Osteocyte (in vitro differentiated cells): ENCODE data around the gene BARX2. TPM values are rescaled to one million over a fixed set of nuclear protein-coding genes. Genes with fewer than 3 reads are reported as not detected.

Experiments
- DNase-seq: peaks from one replicate; pipeline ENCODE4 v3.0.0; 2021; ENCODE audit warnings: mixed read lengths; ENCODE audit not compliant: unreplicated experiment; ENCODE audit errors: extremely low spot score
- H3K27ac Mint-ChIP-seq: one replicate; pipeline ENCODE4 v1.8.0; 2021; ENCODE audit warnings: mild to moderate bottlenecking, mixed read lengths; ENCODE audit not compliant: unreplicated experiment
- H3K27me3 Mint-ChIP-seq: one replicate; pipeline ENCODE4 v1.8.0; 2021; ENCODE audit warnings: mixed read lengths; ENCODE audit not compliant: unreplicated experiment
- H3K36me3 Mint-ChIP-seq: one replicate; pipeline ENCODE4 v1.8.0; 2021; ENCODE audit warnings: mixed read lengths; ENCODE audit not compliant: unreplicated experiment
- H3K4me1 Mint-ChIP-seq: one replicate; pipeline ENCODE4 v1.8.0; 2021; ENCODE audit warnings: mixed read lengths; ENCODE audit not compliant: unreplicated experiment
- H3K4me3 Mint-ChIP-seq: one replicate; pipeline ENCODE4 v1.8.0; 2021; ENCODE audit warnings: mild to moderate bottlenecking, moderate library complexity, mixed read lengths; ENCODE audit not compliant: unreplicated experiment
- H3K9me3 Mint-ChIP-seq: one replicate; pipeline ENCODE4 v1.8.0; 2021; ENCODE audit warnings: mixed read lengths; ENCODE audit not compliant: unreplicated experiment
- CTCF ChIP-seq: fragments of 200-600 bp; sonication (generic); IDR thresholded peaks from 2 replicates; pipeline ENCODE4 v1.5.0; 2021; ENCODE audit warnings: antibody characterized with exemption, mild to moderate bottlenecking, moderate library complexity
- total RNA-seq: library from RNA; stranded (reverse); gene quantifications from 2 replicates; pipeline ENCODE4 v1.2.1, GENCODE V29; 2021

Gene BARX2
- total RNA-seq, 1 donor from 2014 or later, result not detected

- Mint-ChIP-seq H3K4me1 (no peaks in the 10 kb centered on the region), H3K9me3 (no peaks in the 10 kb centered on the region), H3K4me3 (no peak overlapping the region), H3K27ac (no peak overlapping the region), H3K36me3 (no peaks in the 10 kb centered on the region), H3K27me3 (peaks cover 13% of the 10 kb centered on the region)
- no peak for DNase-seq
- TF ChIP-seq CTCF, result no peak
These were observed 33.3 kb downstream of the BARX2 start for GRCh38 chr11:129408865-129409444.

GRCh38 chr11:129410395-129410960 lies 34.8 kb downstream of the BARX2 start:
- no peak overlapping the region for H3K27ac Mint-ChIP-seq
- H3K27me3 Mint-ChIP-seq, result peaks cover 10% of the 10 kb centered on the region
- no peak for DNase-seq
- TF ChIP-seq CTCF, result no peak
- H3K4me1 Mint-ChIP-seq, result no peaks in the 10 kb centered on the region
- H3K4me3 Mint-ChIP-seq, result no peak overlapping the region
- no peaks in the 10 kb centered on the region for H3K36me3 Mint-ChIP-seq
- H3K9me3 Mint-ChIP-seq, result no peaks in the 10 kb centered on the region

GRCh38 chr11:129412494-129412893 lies 36.8 kb downstream of the BARX2 start:
- DNase-seq, result no peak
- H3K9me3 Mint-ChIP-seq, result peaks cover 3% of the 10 kb centered on the region
- peaks cover 3% of the 10 kb centered on the region for H3K27me3 Mint-ChIP-seq
- no peaks in the 10 kb centered on the region for H3K4me1 Mint-ChIP-seq
- no peak overlapping the region for H3K27ac Mint-ChIP-seq
- no peaks in the 10 kb centered on the region for H3K36me3 Mint-ChIP-seq
- H3K4me3 Mint-ChIP-seq, result no peak overlapping the region
- no peak for TF ChIP-seq CTCF

- Mint-ChIP-seq H3K9me3 (peaks cover 3% of the 10 kb centered on the region), H3K4me3 (no peak overlapping the region), H3K27me3 (no peaks in the 10 kb centered on the region), H3K36me3 (no peaks in the 10 kb centered on the region), H3K4me1 (no peaks in the 10 kb centered on the region), H3K27ac (no peak overlapping the region)
- no peak for TF ChIP-seq CTCF
- no peak for DNase-seq
These were observed 38.7 kb downstream of the BARX2 start for GRCh38 chr11:129414144-129414872.

GRCh38 chr11:129416080-129416820 lies 40.6 kb downstream of the BARX2 start:
- TF ChIP-seq CTCF, result no peak
- DNase-seq, result no peak
- H3K4me1 Mint-ChIP-seq, result no peaks in the 10 kb centered on the region
- no peak overlapping the region for H3K4me3 Mint-ChIP-seq
- H3K9me3 Mint-ChIP-seq, result peaks cover 3% of the 10 kb centered on the region
- no peaks in the 10 kb centered on the region for H3K27me3 Mint-ChIP-seq
- H3K27ac Mint-ChIP-seq, result no peak overlapping the region
- H3K36me3 Mint-ChIP-seq, result no peaks in the 10 kb centered on the region
